ENCODE data around the gene MAGI2. TPM values are rescaled to one million over a fixed set of nuclear protein-coding genes. Genes with fewer than 3 reads are reported as not detected.
A peak's percentile ranks its signal among the peaks of the same experiment; 100 is the strongest.

The MAGI2 gene
- total and polyA plus RNA-seq, 2 experiments from 2014 or later = 10.4 to 26.4 TPM

DNA sequence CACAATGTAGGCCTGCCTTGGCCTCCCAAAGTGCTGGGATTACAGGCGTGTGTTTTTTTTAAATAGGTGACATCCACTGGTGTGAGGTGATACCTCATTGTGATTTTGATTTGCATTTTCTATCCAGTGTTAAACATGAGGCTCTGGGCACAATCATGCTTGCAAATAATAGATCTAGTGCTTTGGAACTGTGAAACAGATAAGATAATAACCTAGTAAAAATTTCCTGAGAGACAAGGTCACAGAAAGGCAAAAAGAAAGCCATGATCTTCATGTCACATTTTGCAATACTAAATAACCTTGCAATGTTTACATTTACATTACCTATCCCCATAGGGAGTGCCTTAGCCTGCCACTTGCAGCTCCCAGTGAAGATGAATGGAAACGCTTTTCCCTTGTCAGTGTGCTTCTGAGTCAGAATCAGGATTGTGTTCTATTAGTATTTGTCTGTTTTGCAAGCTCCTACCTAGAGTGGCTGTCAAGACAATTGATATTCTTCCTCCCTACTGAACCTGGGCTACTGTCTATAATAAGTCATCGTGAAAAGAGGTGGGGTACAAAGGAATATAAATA, 1398.4 kb downstream of the MAGI2 start:
- H3K4me3 ChIP-seq = no peak overlapping the region
- H2AFZ ChIP-seq = no peak overlapping the region
- no peak overlapping the region for H3K4me2 ChIP-seq
- no peaks in the 10 kb centered on the region; the same call in 1 of the 2 replicates for H3K36me3 ChIP-seq (ENCODE audit: insufficient read depth)
- no peak for TF ChIP-seq CTCF (conservative IDR thresholded peaks at IDR 0.05; ENCODE audit: low read depth in 2 of 2)
- TF ChIP-seq JUNB (IDR thresholded peaks at IDR 0.05; ENCODE audit: unreplicated experiment) = no peak
- Mint-ChIP-seq H3K9me3 (no peaks in the 10 kb centered on the region), H3K36me3 (ENCODE audit: low read depth) (no peaks in the 10 kb centered on the region), H3K27ac (no peak overlapping the region), H3K4me3 (no peak overlapping the region), H3K4me1 (peaks cover 27% of the 10 kb centered on the region), H3K27me3 (ENCODE audit: insufficient read depth, low read depth, poor library complexity) (peaks cover 2% of the 10 kb centered on the region)
- no peaks in the 10 kb centered on the region for H3K27me3 ChIP-seq (ENCODE audit: insufficient read depth)
- no peak overlapping the region for H3K27ac ChIP-seq (ENCODE audit: low read depth)
- DNase-seq (ENCODE audit: low spot score) (no peak), ATAC-seq (no peak)
- peaks cover 13% of the 10 kb centered on the region for H3K4me1 ChIP-seq (ENCODE audit: insufficient read depth)
- H3K79me2 ChIP-seq (replicated peaks; ENCODE audit: insufficient read depth) = no peaks in the 10 kb centered on the region
- no peaks in the 10 kb centered on the region for H3K9me2 ChIP-seq (ENCODE audit: insufficient read depth)
- H4K20me1 ChIP-seq (replicated peaks; ENCODE audit: insufficient read depth) = no peaks in the 10 kb centered on the region
- H3F3A ChIP-seq (replicated peaks; ENCODE audit: low read depth) = no peaks in the 10 kb centered on the region

- no peaks in the 10 kb centered on the region for H3K79me2 ChIP-seq (replicated peaks; ENCODE audit: insufficient read depth)
- peak overlapping the region; percentile 56 for H3K4me2 ChIP-seq
- H3K36me3 ChIP-seq (ENCODE audit: insufficient read depth) = no peaks in the 10 kb centered on the region; the same call in 1 of the 2 replicates
- peak overlapping the region; percentile 7; the same call in 1 of the 2 replicates for H3K4me3 ChIP-seq
- H2AFZ ChIP-seq = no peak overlapping the region
- H3K27me3 ChIP-seq (ENCODE audit: insufficient read depth) = no peaks in the 10 kb centered on the region
- H3K27ac ChIP-seq (ENCODE audit: low read depth) = no peak overlapping the region
- no peaks in the 10 kb centered on the region for H3K9me2 ChIP-seq (ENCODE audit: insufficient read depth)
- Mint-ChIP-seq H3K27ac (peak overlapping the region; percentile 86), H3K9me3 (no peaks in the 10 kb centered on the region), H3K27me3 (ENCODE audit: insufficient read depth, low read depth, poor library complexity) (peaks cover 2% of the 10 kb centered on the region), H3K36me3 (ENCODE audit: low read depth) (no peaks in the 10 kb centered on the region), H3K4me1 (peaks cover 27% of the 10 kb centered on the region), H3K4me3 (0 out of 3 replicates have a peak overlapping the region, but pooled peaks have one; percentile 20)
- no peak for TF ChIP-seq ZNF462 (CRISPR knock-in tag; IDR thresholded peaks at IDR 0.05)
- TF ChIP-seq CREB1 (CRISPR knock-in tag; IDR thresholded peaks at IDR 0.05; ENCODE audit: low read depth) = no peak
- no peak for TF ChIP-seq ETS1 (IDR thresholded peaks at IDR 0.05)
- no peak for TF ChIP-seq EZH2 (IDR thresholded peaks at IDR 0.05; ENCODE audit: low read depth, unreplicated experiment)
- TF ChIP-seq POLR2AphosphoS5 (IDR thresholded peaks at IDR 0.05; ENCODE audit: low read depth) = peak; percentile 17; the same call in 1 of the 2 replicates
- TF ChIP-seq JUNB (IDR thresholded peaks at IDR 0.05; ENCODE audit: unreplicated experiment) = no peak
- TF ChIP-seq ZNF114 (CRISPR knock-in tag; IDR thresholded peaks at IDR 0.05) = no peak
- DNase-seq (ENCODE audit: low spot score) (peak; percentile 92), ATAC-seq (peak; percentile 98)
- H3F3A ChIP-seq (replicated peaks; ENCODE audit: low read depth) = no peaks in the 10 kb centered on the region
- peaks cover 6% of the 10 kb centered on the region for H3K4me1 ChIP-seq (ENCODE audit: insufficient read depth)
- H4K20me1 ChIP-seq (replicated peaks; ENCODE audit: insufficient read depth) = no peaks in the 10 kb centered on the region
These were observed 1401.4 kb downstream of the MAGI2 start for GRCh38 chr7:78052112-78052511.
